GM10266 (cell line): ENCODE data around the gene TNNC2.

Experiments
- DNase-seq: peaks from one replicate; pipeline ENCODE4 v3.0.0; 2012; ENCODE audit errors: extremely low spot score
- CTCF ChIP-seq: IDR thresholded peaks from 2 replicates; pipeline ENCODE4 v1.5.1; 2012; ENCODE audit warnings: mild to moderate bottlenecking, low read depth; ENCODE audit not compliant: control insufficient read depth, insufficient read depth; ENCODE audit errors: missing control alignments

Gene TNNC2

GRCh38 chr20:45866454-45866853, 39.3 kb upstream of the TNNC2 start:
- no peak for DNase-seq
- TF ChIP-seq CTCF, result no peak

DNA sequence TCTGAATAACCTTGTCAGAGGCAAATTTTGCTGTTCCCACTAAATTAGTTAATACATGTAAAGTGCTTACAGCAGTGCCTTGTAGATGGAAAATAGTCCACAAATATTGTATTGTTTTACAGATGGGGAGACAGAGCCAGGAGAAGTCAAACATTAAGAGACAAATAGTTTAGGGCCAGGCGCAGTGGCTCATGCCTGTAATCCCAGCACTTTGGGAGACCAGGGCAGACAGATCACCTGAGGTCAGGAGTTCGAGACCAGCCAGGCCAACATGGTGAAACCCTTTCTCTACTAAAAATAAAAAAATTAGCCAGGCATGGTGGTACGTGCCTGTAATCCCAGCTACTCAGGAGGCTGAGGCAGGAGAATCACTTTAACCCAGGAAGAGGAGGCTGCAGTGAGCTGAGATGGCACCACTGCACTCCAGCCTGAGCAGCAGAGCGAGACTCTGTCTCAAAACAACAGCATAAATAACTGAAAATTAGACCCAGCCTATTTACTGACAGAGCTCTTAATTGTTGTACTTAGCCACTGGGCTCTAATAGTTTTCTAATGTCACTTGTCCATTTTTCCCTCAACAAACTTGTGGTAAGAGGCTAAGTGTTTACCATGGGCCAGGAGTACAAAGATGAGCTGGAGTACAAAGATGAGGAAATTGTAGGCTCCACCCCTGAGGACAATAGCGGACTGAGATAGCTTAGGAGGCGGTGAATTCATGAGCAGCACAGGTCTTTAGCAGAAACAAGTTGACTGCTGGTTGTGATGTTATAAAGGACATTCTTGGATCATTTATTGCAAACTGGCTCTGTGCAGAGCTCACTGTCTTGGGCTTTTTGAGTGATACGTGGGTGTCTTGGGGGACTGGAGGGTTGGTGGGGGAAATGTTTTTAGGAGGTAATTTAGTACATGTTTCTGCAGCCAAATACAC, 36.7 kb upstream of the TNNC2 start:
- no peak for DNase-seq
- TF ChIP-seq CTCF, result no peak

DNA sequence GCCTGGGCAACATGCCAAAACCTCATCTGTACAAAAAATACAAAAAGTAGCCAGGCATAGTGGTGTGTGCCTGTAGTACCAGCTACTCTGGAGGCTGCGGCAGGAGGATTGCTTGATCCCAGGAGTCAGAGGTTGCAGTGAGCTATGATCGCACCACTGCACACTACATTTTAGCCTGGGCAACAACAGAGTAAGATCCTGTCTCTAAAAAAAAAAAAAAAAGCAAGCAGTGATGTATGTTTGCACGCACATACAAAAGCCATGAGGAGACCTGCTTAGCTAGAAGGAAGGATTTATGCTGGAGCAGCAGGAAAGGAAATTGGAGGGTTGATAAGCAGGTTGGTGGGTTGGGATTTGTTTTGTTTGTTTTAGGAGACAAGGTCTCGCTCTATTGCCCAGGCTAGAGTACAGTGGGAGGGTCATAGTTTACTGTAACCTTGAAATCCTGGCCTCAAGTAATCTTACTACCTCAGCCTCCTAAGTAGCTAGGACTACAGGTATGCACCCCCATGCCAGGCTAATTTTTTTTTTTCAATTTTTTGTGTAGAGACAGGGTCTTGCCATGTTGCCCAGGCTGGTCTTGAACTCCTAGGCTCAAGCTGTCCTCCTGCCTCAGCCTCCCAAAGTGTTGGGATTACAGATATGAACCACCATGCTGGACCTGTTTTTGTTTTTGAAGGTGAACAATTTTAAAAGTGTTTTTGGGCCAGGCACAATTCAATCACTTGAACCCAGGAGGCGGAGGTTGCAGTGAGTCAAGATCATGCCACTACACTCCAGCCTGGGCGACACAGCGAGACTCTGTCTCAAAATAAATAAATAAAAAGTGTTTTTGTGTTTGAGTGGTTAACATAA, 34.3 kb upstream of the TNNC2 start:
- DNase-seq, result no peak
- TF ChIP-seq CTCF, result no peak

DNA sequence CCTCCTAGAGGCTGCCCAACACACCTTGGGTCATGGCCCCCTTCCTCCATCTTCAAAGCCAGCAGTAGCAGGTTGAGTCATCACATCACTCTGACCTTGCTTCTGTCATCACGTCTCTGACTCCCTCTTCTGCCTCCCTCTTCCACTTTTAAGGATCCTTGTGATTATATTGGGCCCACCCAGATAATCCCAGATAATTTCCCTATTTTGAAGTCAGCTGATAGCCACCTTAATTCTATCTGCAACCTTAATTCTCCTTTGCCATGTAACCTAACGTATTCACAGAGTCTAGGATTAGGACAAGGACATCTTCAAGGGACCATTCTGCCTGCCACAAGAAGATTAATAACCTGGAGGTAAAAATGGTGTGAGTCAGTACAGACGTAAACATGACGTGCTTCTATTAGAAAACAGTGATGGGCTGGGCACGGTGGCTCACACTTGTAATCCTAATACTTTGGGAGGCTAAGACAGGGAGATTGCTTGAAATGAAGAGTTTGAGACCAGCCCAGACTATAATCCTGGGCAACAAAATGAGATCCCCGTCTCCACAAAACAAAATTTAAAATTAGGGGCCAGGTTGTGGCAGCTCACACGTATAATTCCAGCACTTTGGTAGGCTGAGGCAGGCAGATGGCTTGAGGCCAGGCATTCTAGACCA, 33.6 kb upstream of the TNNC2 start:
- no peak for DNase-seq
- no peak for TF ChIP-seq CTCF

DNA sequence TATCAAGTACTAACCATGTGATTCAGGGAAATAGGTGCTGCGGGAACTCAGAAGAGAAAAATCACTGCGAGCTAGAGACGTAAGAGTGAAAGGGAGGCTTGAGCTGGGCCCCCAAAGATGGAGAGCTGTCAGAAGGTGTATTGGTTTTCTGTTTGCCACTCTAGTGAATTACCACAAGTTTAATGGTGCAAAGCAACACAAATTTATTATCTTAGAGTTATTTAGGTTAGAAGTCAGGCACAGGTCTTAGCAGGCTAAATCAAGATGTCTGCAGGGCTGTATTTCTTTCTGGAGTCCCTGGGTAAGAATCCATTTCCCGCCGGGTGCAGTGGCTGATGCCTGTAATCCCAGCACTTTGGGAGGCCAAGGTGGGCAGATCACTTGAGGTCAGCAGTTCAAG, 32.8 kb upstream of the TNNC2 start:
- no peak for TF ChIP-seq CTCF
- no peak for DNase-seq

GRCh38 chr20:45857882-45858216, 30.7 kb upstream of the TNNC2 start:
- DNase-seq, result peak; percentile 72
- no peak for TF ChIP-seq CTCF
